ENCODE measurements around the gene RHBDD1.

GRCh38 chr2:226888971-226889370, 53.1 kb downstream of the RHBDD1 start:
- TF ChIP-seq CTCF (conservative IDR thresholded peaks at IDR 0.05; ENCODE audit: low read length) (no peak), EZH2phosphoT487 (IDR thresholded peaks at IDR 0.05; ENCODE audit: borderline replicate concordance) (no peak)
